GM19238 (cell line): ENCODE data around the gene LEMD3.

Source experiments
- DNase-seq: peaks from one replicate; pipeline ENCODE4 v3.0.0; 2011; ENCODE audit warnings: low spot score; ENCODE audit not compliant: insufficient read length

Gene LEMD3

GRCh38 chr12:65205886-65206285 is 36.5 kb downstream of the LEMD3 start:
- DNase-seq = no peak

GRCh38 chr12:65208125-65208524 is 38.7 kb downstream of the LEMD3 start:
- DNase-seq = no peak

- DNase-seq = no peak
These were observed 39.7 kb downstream of the LEMD3 start for GRCh38 chr12:65208964-65209654.

- no peak for DNase-seq
These were observed 40.3 kb downstream of the LEMD3 start for GRCh38 chr12:65209655-65210043.

GRCh38 chr12:65217086-65217485 is 47.7 kb downstream of the LEMD3 start:
- no peak for DNase-seq

GRCh38 chr12:65220761-65221160 is 51.4 kb downstream of the LEMD3 start:
- no peak for DNase-seq

- DNase-seq = no peak
These were observed 60.1 kb downstream of the LEMD3 start for GRCh38 chr12:65229441-65229840.

GRCh38 chr12:65232476-65233077 is 63.2 kb downstream of the LEMD3 start:
- no peak for DNase-seq

GRCh38 chr12:65237153-65237552 is 67.8 kb downstream of the LEMD3 start:
- no peak for DNase-seq

GRCh38 chr12:65238609-65239008 is 69.2 kb downstream of the LEMD3 start:
- no peak for DNase-seq

- no peak for DNase-seq
These were observed 79.6 kb downstream of the LEMD3 start for GRCh38 chr12:65248656-65249633.

- no peak for DNase-seq
These were observed 83.1 kb downstream of the LEMD3 start for GRCh38 chr12:65252515-65252914.

- DNase-seq = no peak
These were observed 88.6 kb downstream of the LEMD3 start for GRCh38 chr12:65257986-65258385.

- no peak for DNase-seq
These were observed 90.1 kb downstream of the LEMD3 start for GRCh38 chr12:65259501-65259900.

GRCh38 chr12:65263777-65264176 is 94.4 kb downstream of the LEMD3 start:
- DNase-seq = no peak

GRCh38 chr12:65266408-65266807 is 97.0 kb downstream of the LEMD3 start:
- DNase-seq = no peak

- no peak for DNase-seq
These were observed 100.2 kb downstream of the LEMD3 start for GRCh38 chr12:65269603-65270002.

- DNase-seq = no peak
These were observed 105.4 kb downstream of the LEMD3 start for GRCh38 chr12:65274602-65275272.

GRCh38 chr12:65275627-65276026 is 106.2 kb downstream of the LEMD3 start:
- DNase-seq = no peak

GRCh38 chr12:65276916-65277530 is 107.6 kb downstream of the LEMD3 start:
- DNase-seq = no peak

GRCh38 chr12:65277994-65278575 is 108.7 kb downstream of the LEMD3 start:
- DNase-seq = no peak
